SH-SY5Y (cell line): ENCODE results near the gene EFHD2.

Source experiments
- GATA2 ChIP-seq: IDR thresholded peaks from 2 replicates; pipeline ENCODE4 v1.6.1; 2011; ENCODE audit warnings: mild to moderate bottlenecking, low read depth, low read length
- GATA3 ChIP-seq: IDR thresholded peaks from 2 replicates; pipeline ENCODE4 v1.6.1; 2011; ENCODE audit warnings: low read depth, mild to moderate bottlenecking, low read length, moderate library complexity

GRCh38 chr1:15417059-15417934 is 7.6 kb downstream of the EFHD2 start:
- TF ChIP-seq GATA2, result peak; percentile 18; the same call in 1 of the 2 replicates
- no peak for TF ChIP-seq GATA3
